Lower leg skin (tissue), 3 donors: ENCODE measurements around the gene ANK2.

Experiments
- POLR2A ChIP-seq, 2 donors: fragments of 450-650 bp; IDR thresholded peaks; one replicate each; pipeline ENCODE4 v1.6.1; 2016 to 2017; ENCODE audit warnings: antibody characterized with exemption in 2 of 2, mild to moderate bottlenecking in 1 of 2, moderate library complexity in 1 of 2
- TF ChIP-seq, protein P1 (sequence below), 3 donors: fragments of 450-650 bp; IDR thresholded peaks; one replicate each; pipeline ENCODE4 v1.5.1; 2016; ENCODE audit warnings: antibody characterized with exemption in 3 of 3, mild to moderate bottlenecking in 3 of 3, moderate library complexity in 2 of 3

DNA sequence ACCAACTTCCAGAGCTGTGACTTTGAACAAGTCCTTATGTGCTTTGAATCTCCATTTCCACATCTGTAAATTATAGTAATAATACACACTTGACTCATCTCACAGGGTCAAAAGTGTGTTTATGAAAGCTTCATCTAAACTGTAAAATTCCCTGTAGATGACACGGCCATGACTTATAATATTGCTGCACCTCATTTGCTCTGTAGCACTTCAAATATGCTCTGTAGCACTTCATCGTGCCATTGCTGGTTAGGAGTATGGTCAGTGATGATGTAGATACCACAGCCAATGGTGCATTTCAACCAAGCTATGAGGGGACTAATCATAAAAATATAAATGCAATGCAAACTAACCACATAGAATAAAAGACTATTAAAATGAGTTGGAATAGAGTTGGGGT is 318.6 kb downstream of the ANK2 start:
- TF ChIP-seq, protein P1, sequence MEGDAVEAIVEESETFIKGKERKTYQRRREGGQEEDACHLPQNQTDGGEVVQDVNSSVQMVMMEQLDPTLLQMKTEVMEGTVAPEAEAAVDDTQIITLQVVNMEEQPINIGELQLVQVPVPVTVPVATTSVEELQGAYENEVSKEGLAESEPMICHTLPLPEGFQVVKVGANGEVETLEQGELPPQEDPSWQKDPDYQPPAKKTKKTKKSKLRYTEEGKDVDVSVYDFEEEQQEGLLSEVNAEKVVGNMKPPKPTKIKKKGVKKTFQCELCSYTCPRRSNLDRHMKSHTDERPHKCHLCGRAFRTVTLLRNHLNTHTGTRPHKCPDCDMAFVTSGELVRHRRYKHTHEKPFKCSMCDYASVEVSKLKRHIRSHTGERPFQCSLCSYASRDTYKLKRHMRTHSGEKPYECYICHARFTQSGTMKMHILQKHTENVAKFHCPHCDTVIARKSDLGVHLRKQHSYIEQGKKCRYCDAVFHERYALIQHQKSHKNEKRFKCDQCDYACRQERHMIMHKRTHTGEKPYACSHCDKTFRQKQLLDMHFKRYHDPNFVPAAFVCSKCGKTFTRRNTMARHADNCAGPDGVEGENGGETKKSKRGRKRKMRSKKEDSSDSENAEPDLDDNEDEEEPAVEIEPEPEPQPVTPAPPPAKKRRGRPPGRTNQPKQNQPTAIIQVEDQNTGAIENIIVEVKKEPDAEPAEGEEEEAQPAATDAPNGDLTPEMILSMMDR (IDR thresholded peaks at IDR 0.05), result no peak
- no peak for TF ChIP-seq POLR2A (IDR thresholded peaks at IDR 0.05)
